ENCODE data around the gene ZNF778. TPM values are rescaled to one million over a fixed set of nuclear protein-coding genes. Genes with fewer than 3 reads are reported as not detected.
"Not testable (repeated sequence)": the region's sequence is repeated elsewhere in the genome, so short reads cannot be mapped to it uniquely, and the experiment has no call there.

The ZNF778 gene
- polyA plus RNA-seq, 4 donors = 4.6 to 6.3 (median 6.1) TPM

GRCh38 chr16:89179656-89180315 is 37.7 kb upstream of the ZNF778 start:
- no peak for DNase-seq (ENCODE audit: low read depth in 4 of 4, low spot score in 2 of 4)

DNA sequence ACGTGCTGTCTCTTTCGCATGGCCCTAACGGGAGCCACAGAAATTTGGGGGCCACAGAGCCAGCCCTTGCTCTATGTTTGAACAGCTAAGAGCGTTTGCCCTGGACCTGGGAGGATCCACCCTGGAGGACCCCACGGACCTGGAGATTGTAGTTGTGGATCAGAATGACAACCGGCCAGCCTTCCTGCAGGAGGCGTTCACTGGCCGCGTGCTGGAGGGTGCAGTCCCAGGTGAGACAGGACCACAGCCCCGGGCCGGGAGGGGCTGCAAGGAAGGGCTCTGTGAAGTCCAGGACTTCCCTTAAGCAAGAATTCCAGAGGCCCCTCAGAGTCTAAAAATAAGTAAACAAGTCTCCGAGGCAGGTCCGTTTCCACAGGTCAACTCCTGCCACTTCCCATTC is 34.0 kb upstream of the ZNF778 start:
- DNase-seq (ENCODE audit: low read depth in 4 of 4, low spot score in 2 of 4) = no peak

GRCh38 chr16:89183975-89184676 is 33.4 kb upstream of the ZNF778 start:
- no peak for DNase-seq (ENCODE audit: low read depth in 4 of 4, low spot score in 2 of 4)

DNA sequence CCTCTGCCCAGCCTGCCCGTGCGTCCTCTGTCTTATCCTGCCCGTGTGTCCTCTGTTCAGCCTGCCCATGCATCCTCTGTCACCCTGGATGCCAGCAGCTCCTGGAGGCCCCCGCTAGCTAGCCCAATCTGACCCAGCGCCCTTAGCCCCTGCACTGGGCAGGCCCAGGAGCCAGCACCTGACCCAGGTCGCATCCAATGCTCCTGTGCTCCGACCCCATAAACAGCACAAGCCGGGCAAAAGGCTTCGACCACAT is 32.9 kb upstream of the ZNF778 start:
- no peak for DNase-seq (ENCODE audit: low read depth in 4 of 4, low spot score in 2 of 4)

DNA sequence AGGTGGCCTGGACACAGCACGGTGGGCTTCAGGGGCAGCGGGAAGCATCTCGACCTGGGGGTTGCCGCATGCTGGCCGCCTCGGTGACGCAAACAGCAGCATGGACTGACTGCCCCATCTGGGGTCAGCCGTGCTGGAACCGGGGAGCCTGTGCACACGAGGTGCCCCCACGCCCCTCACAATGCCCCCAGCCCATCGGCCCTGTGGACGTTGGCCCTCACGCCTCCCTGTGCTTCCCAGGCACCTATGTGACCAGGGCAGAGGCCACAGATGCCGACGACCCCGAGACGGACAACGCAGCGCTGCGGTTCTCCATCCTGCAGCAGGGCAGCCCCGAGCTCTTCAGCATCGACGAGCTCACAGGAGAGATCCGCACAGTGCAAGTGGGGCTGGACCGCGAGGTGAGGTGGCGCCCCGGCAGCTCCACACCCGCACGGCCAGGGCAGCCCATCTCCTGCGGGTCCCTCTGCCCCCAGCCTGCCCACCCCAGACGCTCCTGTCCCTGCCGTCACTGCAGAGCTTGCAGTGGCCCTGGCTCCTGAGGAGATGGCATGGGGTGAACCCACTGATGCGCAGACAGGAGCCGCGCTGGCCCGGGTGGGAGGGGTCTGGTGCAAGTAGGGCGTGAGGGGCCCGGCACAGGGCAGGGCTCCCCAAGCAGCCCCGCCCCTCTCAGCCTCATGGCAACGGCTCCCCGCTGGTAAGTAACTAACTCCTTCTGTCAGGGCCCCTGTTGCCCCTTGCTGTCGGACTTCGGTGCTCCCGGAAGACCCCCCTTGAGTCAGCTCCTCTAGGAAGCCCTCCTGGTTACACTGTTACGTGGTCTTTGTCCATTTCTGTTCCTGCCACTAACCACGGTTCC is 32.3 kb upstream of the ZNF778 start:
- no peak for DNase-seq (ENCODE audit: low read depth in 4 of 4, low spot score in 2 of 4)

DNA sequence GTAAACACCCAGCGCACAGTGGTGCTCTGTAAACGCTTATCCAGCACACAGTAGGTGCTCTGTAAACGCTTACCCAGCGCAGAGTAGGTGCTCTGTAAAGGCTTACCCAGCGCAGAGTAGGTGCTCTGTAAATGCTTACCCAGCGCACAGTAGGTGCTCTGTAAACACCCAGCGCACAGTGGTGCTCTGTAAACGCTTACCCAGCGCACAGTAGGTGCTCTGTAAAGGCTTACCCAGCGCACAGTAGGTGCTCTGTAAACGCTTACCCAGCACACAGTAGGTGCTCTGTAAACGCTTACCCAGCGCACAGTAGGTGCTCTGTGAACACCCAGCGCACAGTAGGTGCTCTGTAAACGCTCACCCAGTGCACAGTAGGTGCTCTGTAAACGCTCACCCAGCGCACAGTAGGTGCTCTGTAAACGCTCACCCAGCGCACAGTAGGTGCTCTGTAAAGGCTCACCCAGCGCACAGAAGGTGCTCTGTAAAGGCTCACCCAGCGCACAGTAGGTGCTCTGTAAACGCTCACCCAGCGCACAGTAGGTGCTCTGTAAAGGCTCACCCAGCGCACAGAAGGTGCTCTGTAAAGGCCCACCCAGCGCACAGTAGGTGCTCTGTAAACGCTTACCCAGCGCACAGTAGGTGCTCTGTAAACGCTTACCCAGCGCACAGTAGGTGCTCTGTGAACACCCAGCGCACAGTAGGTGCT is 31.5 kb upstream of the ZNF778 start:
- not testable (repeated sequence) for DNase-seq (ENCODE audit: low read depth in 4 of 4, low spot score in 2 of 4)

DNA sequence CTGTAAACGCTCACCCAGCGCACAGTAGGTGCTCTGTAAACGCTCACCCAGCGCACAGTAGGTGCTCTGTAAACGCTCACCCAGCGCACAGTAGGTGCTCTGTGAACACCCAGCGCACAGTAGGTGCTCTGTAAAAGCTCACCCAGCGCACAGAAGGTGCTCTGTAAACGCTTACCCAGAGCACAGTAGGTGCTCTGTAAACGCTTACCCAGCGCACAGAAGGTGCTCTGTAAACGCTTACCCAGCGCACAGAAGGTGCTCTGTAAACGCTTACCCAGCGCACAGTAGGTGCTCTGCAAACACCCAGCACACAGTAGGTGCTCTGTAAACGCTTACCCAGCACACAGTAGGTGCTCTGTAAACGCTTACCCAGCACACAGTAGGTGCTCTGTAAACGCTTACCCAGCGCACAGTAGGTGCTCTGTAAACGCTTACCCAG is 30.9 kb upstream of the ZNF778 start:
- DNase-seq (ENCODE audit: low read depth in 4 of 4, low spot score in 2 of 4) = not testable (repeated sequence)

DNA sequence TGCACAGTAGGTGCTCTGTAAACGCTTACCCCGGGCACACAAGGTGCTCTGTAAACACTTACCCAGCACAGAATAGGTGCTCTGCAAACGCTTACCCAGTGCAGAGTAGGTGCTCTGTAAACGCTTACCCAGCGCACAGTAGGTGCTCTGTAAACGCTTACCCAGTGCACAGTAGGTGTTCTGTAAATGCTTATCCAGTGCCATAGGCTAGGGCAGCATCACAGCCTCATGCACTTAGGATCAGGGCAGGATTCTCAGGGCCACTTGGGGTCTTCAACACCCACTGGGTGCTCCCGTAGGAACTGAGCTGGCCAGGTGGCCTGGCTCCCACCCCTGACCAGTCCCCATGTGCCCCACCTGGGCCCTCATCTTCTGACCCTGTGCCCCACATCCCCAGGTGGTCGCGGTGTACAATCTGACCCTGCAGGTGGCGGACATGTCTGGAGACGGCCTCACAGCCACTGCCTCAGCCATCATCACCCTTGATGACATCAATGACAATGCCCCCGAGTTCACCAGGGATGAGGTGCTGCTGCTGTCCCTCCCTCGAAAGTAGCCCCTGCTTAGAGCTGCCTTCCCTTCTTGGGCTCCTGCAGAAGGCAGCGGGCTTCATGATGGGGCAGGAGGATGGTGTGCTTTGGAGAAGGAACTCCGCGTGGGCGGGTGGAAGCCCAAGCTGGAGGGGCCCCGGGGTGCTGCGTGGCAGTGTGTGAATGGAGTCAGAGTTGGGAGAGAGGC is 30.3 kb upstream of the ZNF778 start:
- DNase-seq (ENCODE audit: low read depth in 4 of 4, low spot score in 2 of 4) = no peak

DNA sequence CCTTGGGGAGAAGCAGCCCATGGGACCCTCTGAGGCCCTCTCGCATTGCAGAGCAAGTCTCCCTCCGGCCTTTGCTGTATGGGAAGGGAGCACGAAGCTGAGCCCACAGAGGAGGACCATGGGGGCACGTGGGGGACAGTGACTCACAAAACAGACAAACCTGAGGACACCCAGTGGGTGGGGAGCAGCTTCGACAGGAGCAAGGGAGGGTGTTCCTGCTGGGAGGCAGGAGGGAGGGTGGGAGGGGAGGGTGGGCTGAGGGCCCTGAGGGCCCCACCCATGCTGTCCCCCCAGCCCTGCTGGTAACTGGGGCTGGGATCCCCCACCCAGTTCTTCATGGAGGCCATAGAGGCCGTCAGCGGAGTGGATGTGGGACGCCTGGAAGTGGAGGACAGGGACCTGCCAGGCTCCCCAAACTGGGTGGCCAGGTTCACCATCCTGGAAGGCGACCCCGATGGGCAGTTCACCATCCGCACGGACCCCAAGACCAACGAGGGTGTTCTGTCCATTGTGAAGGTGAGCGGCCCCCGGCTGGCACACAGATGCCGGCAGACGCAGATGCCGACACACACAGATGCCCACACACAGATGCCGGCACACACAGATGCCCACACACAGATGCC is 29.6 kb upstream of the ZNF778 start:
- no peak for DNase-seq (ENCODE audit: low read depth in 4 of 4, low spot score in 2 of 4)

DNA sequence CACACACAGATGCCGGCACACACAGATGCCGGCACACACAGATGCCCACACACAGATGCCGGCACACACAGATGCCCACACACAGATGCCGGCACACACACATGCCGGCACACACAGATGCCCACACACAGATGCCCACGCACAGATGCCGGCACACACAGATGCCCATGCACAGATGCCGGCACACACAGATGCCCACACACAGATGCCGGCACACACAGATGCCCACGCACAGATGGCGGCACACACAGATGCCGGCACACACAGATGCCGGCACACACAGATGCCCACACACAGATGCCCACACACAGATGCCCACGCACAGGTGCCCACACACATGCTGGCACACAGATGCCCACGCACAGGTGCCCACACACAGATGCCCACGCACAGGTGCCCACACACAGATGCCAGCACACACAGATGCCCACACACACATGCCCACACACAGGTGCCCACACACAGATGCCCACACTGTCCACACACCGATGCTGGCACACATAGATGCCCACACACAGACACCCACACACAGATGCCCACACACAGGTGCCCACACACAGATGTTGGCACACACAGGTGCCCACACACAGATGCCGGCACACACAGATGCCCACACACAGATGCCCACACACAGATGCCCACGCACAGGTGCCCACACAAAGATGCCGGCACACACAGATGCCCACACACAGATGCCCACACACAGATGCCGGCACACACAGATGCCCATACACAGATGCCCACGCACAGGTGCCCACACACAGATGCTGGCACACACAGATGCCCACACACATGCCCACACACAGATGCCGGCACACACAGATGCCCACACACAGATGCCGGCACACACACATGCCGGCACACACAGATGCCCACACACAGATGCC is 28.8 kb upstream of the ZNF778 start:
- not testable (repeated sequence) for DNase-seq (ENCODE audit: low read depth in 4 of 4, low spot score in 2 of 4)

DNA sequence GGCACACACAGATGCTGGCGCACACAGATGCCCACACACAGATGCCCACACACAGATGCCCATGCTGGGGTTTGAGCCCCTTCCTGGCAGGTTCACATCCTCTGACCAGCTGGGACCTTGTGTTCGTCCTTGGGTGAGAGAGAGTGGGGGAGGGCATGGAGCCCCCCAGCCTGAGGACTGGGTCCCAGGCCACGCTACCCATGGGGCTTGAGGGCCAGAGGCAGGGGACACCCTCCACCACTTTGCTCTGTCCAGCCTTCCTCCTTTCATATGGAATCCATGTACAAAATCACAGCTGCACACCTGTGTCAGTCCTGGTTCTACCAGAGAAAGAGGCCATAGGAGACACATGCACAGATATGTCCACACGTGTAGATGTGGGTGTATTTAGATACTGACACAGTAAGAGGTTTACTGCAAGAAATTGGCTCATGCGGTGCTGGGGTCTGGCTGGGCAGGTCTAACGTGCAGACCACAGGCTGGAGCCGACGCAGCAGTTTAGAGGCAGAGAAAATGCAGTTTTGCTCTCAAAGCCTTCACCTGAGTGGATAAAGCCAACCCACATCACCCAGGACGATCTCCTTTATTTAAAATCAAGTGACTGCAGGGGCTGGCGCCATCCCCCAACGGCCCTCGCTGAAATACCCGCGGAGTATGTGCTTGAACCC is 28.0 kb upstream of the ZNF778 start:
- no peak for DNase-seq (ENCODE audit: low read depth in 4 of 4, low spot score in 2 of 4)

DNA sequence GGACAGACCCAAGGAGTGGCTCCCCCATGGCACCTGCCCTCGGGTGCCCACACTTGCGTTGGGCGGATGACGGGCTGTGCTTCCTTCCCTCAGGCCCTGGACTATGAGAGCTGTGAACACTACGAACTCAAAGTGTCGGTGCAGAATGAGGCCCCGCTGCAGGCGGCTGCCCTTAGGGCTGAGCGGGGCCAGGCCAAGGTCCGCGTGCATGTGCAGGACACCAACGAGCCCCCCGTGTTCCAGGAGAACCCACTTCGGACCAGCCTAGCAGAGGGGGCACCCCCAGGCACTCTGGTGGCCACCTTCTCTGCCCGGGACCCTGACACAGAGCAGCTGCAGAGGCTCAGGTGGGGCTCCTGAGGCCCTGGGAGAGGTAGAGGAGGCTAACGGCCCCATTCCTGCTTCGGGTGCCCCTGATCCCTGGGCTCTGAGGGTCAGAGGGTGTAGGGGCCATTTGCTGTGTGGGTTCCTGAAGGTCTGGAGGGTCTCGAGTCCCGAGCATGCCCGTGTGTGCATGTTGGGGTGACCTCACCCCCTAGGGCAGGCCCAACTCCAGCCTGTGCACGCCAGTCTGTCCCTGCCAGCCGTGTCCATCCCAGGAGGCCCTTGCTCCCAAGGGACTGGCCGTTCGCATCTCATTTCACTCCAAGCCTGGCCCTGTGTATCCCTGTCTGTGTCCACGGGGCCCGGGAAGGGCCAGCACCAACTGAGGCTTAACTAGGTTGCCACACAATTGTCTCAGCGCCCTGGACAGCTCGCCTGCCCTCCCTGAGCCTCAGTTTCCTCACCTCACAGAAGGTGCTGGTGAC is 27.1 kb upstream of the ZNF778 start:
- no peak for DNase-seq (ENCODE audit: low read depth in 4 of 4, low spot score in 2 of 4)

DNA sequence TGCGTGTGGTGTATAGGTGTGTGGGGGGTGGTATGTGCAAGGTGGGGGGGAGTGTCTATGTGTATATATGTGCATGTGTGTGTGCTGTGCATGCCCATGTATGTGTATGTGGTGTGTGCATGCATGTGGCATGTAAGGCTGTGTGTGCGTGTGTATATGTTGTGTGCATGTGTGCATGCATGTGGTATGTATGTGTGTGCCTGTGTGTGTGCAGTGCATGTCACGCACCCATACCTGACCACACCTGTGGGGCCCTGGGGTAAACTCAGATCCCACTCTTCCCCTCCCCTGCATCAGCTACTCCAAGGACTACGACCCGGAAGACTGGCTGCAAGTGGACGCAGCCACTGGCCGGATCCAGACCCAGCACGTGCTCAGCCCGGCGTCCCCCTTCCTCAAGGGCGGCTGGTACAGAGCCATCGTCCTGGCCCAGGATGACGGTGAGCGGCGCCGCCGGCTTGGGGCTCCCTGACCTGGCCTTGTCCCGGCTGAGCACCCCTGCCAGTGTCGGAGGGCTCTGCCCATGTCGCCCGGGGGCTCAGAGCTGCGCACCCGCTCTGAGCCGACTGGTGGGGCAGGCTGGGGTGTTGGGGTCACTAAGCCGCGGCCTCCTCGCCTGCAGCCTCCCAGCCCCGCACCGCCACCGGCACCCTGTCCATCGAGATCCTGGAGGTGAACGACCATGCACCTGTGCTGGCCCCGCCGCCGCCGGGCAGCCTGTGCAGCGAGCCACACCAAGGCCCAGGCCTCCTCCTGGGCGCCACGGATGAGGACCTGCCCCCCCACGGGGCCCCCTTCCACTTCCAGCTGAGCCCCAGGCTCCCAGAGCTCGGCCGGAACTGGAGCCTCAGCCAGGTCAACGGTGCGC is 26.2 kb upstream of the ZNF778 start:
- no peak for DNase-seq (ENCODE audit: low read depth in 4 of 4, low spot score in 2 of 4)

DNA sequence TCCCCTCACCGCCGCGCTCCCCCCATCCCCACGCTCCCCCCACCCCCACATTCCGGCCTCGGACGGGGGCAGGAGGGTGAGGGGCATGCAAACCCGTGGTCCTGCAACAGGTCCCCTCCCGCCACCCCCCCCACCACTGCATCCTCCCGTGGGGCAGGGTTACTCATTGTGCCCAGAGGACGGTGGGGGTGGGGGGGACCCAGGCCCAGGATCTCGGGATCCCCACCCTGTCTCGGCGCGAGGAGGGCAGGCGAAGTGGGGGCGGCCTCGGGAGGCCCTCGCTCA is 25.7 kb upstream of the ZNF778 start:
- DNase-seq (ENCODE audit: low read depth in 4 of 4, low spot score in 2 of 4) = no peak

DNA sequence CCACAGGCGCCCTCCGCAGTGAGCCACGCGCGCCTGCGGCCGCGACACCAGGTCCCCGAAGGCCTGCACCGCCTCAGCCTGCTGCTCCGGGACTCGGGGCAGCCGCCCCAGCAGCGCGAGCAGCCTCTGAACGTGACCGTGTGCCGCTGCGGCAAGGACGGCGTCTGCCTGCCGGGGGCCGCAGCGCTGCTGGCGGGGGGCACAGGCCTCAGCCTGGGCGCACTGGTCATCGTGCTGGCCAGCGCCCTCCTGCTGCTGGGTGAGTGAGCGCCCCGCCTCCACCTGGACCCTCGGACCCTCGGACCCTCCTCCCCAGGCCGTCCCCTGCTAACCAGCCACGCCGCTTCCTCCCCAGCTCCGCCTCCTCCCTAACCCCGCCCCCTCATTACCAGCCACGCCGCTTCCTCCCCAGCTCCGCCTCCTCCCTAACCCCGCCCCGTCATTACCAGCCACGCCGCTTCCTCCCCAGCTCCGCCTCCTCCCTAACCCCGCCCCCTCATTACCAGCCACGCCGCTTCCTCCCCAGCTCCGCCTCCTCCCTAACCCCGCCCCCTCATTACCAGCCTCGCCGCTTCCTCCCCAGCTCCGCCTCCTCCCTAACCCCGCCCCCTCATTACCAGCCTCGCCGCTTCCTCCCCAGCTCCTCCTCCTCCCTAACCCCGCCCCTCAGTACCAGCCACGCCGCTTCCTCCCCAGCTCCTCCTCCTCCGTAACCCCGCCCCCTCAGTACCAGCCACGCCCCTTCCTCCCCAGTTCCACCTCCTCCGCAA is 25.1 kb upstream of the ZNF778 start:
- DNase-seq (ENCODE audit: low read depth in 4 of 4, low spot score in 2 of 4) = not testable (repeated sequence)

- DNase-seq (ENCODE audit: low read depth in 4 of 4, low spot score in 2 of 4) = no peak
Measured at GRCh38 chr16:89192956-89193575, 24.4 kb upstream of the ZNF778 start.

All from left renal cortex interstitium (tissue), 4 donors.